Ammon's horn (tissue), 1 donor: ENCODE results near the gene RNF182.
"Not testable (repeated sequence)": the region's sequence is repeated elsewhere in the genome, so short reads cannot be mapped to it uniquely, and the experiment has no call there.

Experiments used
- DNase-seq: peaks from one replicate; pipeline ENCODE4 v3.0.0-alpha.2; 2016; ENCODE audit warnings: low spot score

Gene RNF182

GRCh38 chr6:13965582-13966127 lies 40.9 kb downstream of the RNF182 start:
- DNase-seq = no peak

GRCh38 chr6:13971303-13971702 lies 46.6 kb downstream of the RNF182 start:
- no peak for DNase-seq

- not testable (repeated sequence) for DNase-seq
Measured at GRCh38 chr6:13972602-13973001, 47.9 kb downstream of the RNF182 start.

GRCh38 chr6:13973422-13973821 lies 48.7 kb downstream of the RNF182 start:
- DNase-seq = not testable (repeated sequence)

- DNase-seq = no peak
Measured at GRCh38 chr6:13978102-13978640, 53.4 kb downstream of the RNF182 start.

- no peak for DNase-seq
Measured at GRCh38 chr6:13978787-13979186, 54.0 kb downstream of the RNF182 start.

GRCh38 chr6:13979284-13980171 lies 54.8 kb downstream of the RNF182 start:
- no peak for DNase-seq

GRCh38 chr6:13980534-13980933 lies 55.8 kb downstream of the RNF182 start:
- DNase-seq = no peak

- peak; percentile 16 for DNase-seq
Measured at GRCh38 chr6:13985663-13986325, 61.0 kb downstream of the RNF182 start.

GRCh38 chr6:13986700-13987399 lies 62.1 kb downstream of the RNF182 start:
- DNase-seq = no peak

- DNase-seq = no peak
Measured at GRCh38 chr6:13987400-13987865, 62.7 kb downstream of the RNF182 start.

GRCh38 chr6:13988049-13988738 lies 63.4 kb downstream of the RNF182 start:
- no peak for DNase-seq

GRCh38 chr6:13988908-13989307 lies 64.2 kb downstream of the RNF182 start:
- DNase-seq = no peak

GRCh38 chr6:13989496-13990144 lies 64.9 kb downstream of the RNF182 start:
- no peak for DNase-seq

- no peak for DNase-seq
Measured at GRCh38 chr6:13990796-13991195, 66.0 kb downstream of the RNF182 start.

GRCh38 chr6:13991393-13991792 lies 66.6 kb downstream of the RNF182 start:
- DNase-seq = no peak

- no peak for DNase-seq
Measured at GRCh38 chr6:13992417-13993055, 67.8 kb downstream of the RNF182 start.

- no peak for DNase-seq
Measured at GRCh38 chr6:13993416-13993815, 68.7 kb downstream of the RNF182 start.

GRCh38 chr6:13998356-13998755 lies 73.6 kb downstream of the RNF182 start:
- no peak for DNase-seq

- DNase-seq = no peak
Measured at GRCh38 chr6:14000901-14001300, 76.1 kb downstream of the RNF182 start.
